Dermis blood vessel endothelial cell (primary cell): ENCODE results near the gene ALG6. TPM values are rescaled to one million over a fixed set of nuclear protein-coding genes. Genes with fewer than 3 reads are reported as not detected.
"Not testable (repeated sequence)": the region's sequence is repeated elsewhere in the genome, so short reads cannot be mapped to it uniquely, and the experiment has no call there.

Experiments used
- DNase-seq: peaks from one replicate; pipeline ENCODE4 v3.0.0; 2010
- total RNA-seq: library from RNA; depleted of rRNA; stranded (reverse); fragments of >200 nt; gene quantifications from 2 replicates; pipeline ENCODE4 v1.2.3, GENCODE V29; 2014

The ALG6 gene
- total RNA-seq, 1 donor from 2014 or later, result 13.8 TPM

DNA sequence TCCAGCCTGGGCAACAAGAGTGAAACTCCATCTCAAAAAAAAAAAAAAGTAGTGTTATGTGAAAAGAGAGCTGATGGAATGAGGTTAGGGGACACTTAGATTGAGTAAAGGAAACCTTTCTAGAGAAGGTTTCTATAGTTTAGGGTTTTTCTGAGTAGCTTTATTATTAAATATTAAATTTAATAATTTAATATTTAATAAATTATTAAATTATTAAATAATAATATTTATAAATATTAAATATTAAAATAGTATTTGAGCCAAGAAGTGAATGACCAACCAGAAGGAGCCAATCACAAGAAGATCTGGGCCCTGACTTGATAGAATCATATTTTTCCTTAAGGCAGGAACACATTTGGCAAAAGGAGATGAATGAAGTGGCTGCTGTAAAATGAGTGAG, 50.7 kb downstream of the ALG6 start:
- no peak for DNase-seq

DNA sequence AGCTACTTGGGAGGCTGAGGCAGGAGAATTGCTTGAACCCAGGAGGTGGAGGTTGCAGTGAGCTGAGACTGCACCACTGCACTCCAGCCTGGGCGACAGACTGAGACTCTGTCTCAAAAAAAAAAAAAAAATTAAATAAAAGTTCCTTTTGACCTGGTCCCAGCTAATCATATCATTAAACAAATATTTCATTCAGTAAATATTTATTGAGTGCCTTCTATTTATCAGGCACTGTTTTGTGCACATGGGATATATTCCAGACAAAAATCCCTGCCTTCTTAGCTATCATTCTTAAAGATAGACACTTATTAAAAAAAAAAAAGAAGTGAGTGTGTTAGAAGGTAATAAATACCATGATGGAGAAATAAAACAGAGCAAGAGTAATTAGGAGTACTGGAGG, 53.3 kb downstream of the ALG6 start:
- DNase-seq, result not testable (repeated sequence)

DNA sequence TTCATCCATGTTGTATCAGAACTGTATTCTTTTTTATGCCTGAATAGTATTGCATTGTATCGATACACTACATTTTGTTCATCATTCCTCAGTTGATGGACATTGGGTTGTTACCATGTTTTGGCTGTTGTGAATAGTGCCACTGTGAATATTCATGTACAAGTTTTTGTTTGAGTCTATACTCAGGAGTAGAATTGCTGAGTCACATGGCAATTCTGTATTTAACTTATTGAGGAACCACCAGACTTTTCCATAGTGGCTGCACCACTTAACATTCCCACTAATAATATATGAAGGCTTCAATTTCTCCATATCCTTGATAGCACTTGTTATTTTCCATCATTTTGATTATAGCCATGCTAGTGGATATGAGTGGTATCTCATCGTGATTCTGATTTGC, 56.2 kb downstream of the ALG6 start:
- DNase-seq, result no peak

DNA sequence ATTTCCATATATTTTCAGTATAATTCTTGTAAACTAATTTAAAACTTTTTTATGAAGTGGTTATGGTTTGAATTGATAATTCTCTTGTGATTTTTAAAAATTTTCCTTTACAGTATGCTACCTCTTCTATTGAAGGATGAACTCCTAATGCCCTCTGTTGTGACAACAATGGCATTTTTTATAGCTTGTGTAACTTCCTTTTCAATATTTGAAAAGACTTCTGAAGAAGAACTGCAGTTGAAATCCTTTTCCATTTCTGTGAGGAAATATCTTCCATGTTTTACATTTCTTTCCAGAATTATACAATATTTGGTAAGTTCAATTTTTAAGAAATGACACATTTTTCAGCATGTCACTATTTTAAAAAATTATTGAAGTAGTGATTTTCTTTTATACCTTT, 61.4 kb downstream of the ALG6 start:
- DNase-seq, result peak; percentile 43

DNA sequence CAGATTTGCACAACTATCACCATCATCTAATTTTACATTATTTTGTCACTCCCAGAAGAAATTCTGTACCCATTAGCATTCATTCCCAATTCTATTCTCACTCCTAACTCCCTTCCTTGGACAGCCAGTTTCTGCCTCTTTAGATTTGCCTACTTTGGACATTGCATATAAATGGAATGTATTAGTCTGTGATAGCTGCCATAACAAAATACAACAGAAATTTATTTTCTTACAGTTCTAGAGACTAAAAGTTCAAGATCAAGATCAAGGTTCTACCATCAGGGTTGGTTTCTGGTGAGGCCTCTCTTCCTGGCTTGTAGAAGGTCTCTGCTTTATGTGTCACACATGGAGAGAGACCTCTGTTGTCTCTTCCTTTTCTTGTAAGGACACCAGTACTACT, 61.9 kb downstream of the ALG6 start:
- no peak for DNase-seq

DNA sequence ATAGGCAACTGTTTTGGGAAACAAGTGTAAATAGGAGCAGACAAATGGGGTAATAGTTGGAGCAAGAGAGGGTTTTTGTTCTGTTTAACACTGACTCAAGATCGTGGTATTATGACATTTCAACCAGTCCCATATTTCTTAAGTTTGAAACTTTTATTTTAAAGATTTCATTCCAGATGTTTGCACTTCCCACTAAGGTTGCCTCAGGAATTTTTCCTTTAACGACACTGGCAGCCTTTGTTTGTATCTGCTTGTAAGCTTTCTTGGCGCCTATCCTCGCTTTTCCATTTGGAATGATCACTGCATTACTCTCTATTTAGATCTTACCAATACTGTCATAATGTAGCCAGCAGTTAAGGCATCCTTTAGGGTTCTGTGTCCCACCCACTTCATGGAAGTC, 67.7 kb downstream of the ALG6 start:
- DNase-seq, result no peak

DNA sequence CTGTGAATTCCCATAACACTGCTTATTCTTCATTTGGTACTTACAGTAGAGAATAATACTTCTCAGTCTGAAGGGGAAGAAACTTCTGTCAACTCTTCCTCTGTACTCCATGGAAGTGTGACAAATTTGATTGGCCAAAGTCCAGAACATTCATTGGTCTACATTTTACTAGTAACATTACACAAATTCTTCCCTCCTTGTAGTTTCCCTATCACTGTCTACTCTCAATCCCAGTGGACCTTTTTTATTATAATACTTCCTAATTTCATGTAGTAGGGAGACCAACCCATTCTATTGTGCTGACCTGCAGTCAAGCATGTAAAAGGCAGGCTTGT, 74.7 kb downstream of the ALG6 start:
- peak; percentile 10 for DNase-seq

DNA sequence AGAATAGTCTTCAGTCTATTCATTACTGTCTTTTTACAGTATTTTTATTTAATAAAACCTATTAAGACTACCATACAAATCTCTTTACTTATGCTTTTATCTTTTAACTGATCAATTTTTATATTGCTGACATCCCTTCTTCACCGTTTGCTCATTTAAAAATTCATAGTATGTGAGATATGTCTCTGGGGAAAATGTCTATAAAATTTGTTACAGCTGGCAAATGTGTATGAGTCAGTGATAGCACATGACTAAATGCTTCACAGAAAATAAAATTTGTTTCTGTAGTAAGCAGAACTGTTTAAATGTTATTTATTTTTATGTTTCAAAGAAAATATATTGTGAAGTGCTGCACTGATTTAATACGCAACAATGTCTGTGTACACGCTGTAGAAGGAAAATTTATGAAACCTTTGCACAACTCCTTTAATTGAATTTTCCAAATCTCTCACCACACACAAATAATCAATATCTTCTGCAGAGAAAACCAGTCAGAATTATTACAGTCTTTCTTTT, 81.4 kb downstream of the ALG6 start:
- DNase-seq, result no peak

DNA sequence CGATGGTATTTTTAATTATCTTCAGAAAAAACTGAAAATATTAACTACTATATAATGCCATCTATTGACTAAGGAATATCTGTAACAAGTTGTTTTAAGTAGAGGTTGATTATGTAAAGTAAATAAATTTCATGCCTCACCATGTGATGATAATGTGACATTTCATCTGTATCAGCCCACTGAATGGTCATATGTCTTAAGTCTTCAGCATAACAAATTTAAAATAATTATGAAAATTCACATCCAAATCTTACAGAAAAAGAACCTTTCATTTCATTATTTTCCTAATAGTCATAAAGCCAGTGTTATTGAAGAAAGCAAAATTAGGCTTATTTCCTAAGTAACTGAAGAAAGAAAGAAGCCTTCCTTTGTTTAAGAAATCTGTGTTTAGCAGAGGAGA, 83.0 kb downstream of the ALG6 start:
- no peak for DNase-seq

DNA sequence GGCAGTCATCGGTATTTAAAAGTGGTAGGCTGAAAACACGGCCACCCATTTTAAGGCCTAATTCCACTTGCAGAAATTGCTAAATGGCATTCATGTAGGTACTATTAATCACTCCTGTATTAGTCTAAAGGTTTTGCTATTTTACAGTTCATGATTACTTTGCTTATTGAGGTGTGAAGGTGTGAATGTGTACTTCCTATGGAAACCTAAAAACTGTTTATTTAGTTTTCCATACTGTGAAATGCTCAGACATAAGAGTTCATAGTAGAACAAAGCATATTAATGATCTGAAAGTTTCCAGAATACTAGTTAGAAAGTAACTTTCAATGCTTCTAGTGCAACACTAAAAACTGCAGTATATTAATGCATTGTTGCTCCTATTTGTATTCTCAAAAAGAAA, 85.8 kb downstream of the ALG6 start:
- DNase-seq, result no peak

DNA sequence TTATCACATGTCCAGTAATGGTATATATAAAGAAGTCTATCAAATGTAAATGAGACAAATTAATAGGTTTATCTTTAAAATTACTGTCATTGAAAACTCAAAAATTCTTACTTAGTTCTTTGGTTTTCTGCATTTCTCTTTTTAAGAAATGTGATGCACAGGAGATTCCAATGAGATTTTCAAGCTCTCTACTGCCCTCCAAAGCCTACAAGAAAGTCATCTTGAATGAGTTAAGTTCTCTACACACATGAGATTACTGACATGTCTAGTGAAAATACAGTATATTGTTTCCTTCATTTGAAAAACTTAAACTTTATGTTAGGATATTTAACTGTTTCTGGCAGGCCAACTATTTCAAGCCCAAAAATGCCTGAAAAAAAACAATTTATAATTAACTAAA, 86.8 kb downstream of the ALG6 start:
- peak; percentile 19 for DNase-seq

DNA sequence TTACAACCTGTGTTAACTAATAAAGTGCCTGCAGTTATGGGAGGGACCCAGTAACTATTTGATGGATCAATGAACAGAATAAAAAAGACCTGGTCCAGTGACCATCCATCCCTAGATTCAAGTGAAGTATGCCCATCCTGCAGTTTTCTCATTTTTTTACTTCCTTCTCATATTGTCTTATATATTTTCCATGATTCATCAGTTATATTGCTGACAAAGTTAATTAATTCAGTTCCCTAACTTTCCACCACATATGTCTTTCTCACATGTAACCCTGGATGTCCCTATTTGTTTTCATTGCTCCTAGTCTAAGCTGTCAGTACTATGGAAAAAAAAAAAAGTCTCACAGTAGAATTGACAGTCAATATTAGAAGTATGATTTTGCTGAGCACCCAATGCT, 91.3 kb downstream of the ALG6 start:
- DNase-seq, result no peak

DNA sequence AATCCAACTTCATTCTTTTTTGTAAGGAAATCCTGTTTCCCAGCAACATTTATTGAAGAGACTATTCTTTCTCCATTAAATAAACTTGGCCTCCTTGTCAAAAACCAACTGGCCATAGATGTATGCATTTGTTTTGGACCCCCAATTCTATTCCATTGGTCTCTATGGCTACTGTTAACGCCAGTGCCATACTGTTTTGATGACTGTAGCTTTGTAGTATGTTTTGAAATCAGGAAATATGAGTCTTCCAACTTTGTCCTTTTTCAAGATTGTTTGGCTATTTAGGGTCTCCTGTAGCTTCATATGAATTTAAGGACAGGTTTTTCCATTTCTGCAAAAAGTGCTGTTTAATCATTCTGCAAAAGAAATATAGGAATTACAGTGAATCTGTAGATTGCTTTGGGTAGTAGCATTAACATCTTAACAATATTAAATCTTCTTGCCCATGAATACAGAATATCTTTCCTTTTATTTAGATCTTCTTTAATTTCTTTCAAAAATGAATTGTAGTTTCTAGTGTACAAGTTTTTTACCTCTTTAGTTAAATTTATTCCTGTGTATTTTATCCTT, 94.3 kb downstream of the ALG6 start:
- no peak for DNase-seq

DNA sequence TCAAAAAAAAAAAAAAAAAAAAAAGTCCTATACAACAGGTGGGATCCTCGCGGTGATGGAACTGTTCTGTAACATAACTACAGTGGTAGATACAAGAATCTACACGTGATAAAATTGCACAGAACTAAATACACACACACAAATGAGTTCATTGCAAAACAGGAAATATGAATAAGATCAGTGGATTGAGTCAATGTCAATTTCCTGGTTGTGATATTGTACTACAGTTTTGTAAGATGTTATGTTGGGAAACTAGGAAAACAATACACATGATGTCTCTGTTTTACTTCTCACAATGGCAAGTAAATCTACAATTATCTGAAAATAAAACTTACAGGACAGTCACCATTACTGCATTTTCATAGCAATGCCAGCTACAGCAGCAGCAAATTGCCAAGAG, 95.8 kb downstream of the ALG6 start:
- DNase-seq, result peak; percentile 86

DNA sequence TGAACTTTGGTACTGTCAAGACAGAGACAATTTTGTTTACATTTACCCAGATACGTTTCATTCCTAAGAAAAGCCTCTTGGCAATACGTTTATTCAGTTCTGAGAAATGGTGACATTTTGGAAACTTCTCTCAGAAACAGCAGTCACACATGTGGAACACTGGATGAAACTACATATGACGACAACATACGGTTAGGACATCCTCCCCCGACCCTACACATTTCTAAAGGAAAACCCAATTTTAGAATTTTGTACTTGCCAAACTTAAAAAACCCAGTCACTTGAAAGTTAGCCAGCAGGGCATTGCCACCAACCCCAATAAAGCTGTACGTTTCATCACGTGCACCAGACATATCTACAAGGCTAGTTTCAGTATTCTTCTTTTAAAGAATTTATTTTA, 98.8 kb downstream of the ALG6 start:
- DNase-seq, result no peak

DNA sequence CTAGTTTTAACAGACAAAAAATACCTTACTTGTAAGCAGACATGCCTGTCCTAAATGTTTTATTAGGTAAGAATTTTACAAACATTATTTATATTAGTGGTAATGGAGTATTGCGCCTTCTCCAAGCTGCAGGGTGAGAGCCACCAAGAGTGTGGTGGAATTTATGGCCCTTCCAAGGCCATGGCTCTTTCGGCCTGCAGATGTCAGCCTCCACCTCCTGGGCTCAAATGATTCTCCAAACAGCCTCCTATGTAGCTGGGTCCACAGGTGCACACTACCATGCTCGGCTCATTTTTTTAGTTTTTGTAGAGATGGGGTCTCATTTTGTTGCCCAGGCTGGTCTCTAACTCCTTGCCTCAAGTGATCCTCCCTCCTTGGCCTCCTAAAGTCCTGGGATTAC, 99.3 kb downstream of the ALG6 start:
- no peak for DNase-seq

DNA sequence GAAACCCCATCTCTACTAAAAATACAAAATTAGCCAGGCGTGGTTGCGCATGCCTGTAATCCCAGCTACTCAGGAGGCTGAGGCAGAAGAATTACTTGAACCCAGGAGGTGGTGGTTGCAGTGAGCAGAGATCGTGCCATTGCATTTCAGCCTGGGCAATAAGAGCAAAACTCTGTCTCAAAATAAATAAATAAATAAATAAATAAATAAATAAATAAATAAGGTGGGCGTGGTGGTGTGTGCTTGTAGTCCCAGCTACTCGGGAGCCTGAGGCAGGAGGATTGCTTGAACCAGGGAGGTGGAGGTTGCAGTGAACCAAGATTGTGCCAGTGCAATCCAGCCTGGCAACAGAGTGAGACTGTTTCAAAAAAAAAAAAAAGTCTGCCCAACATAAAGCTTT, 101.3 kb downstream of the ALG6 start:
- DNase-seq, result not testable (repeated sequence)

DNA sequence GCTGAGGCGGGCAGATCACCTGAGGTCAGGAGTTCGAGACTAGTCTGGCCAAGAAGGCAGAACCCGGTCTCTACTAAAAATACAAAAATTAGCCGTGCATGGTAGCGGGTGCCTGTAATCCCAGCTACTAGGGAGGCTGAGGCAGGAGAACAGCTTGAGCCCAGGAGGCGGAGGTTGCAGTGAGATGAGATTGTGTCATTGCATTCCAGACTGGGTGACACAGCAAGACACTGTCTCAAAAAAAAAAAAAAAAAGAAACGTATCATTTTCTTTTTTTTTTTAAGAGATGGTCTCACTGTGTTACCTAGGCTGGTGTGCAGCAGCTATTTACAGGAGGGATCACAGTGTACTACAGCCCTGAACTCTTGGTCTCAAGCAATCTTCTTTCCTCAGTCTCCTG, 108.3 kb downstream of the ALG6 start:
- DNase-seq, result no peak

DNA sequence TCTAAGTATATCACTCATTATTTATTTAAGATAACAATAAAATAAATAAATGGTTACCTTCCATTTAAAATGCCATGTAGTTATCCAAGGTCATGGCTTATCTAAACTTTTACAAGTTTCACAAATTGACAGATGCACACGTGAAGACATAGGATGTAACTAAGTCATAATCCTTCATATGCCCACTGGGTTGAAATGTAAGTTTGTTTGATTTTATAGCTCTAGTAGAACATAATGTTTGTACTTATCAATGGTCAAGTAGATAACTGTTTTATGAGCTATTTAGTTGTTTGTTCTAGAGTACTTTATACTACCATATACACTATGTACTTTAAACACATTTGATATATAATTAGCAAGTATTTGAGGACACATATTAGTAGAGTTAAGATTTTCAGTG, 112.6 kb downstream of the ALG6 start:
- no peak for DNase-seq

DNA sequence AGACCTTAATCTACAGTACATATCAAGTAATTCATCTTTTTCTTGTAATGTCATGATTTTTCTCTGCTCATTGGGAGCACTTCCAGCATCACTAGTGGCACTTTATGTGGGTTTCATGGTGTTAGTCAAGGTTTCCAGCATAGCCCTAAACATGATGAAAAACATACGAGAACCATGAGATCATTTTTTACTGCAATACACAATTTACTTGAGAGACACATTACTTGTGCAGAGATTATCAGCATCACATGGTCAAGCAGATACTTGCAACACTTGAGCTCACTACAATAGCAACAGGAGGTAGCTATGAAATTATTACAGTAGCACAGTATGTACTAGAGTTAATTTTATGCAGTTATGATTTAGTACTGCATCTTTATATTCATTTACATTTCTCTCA, 119.2 kb downstream of the ALG6 start:
- no peak for DNase-seq

DNA sequence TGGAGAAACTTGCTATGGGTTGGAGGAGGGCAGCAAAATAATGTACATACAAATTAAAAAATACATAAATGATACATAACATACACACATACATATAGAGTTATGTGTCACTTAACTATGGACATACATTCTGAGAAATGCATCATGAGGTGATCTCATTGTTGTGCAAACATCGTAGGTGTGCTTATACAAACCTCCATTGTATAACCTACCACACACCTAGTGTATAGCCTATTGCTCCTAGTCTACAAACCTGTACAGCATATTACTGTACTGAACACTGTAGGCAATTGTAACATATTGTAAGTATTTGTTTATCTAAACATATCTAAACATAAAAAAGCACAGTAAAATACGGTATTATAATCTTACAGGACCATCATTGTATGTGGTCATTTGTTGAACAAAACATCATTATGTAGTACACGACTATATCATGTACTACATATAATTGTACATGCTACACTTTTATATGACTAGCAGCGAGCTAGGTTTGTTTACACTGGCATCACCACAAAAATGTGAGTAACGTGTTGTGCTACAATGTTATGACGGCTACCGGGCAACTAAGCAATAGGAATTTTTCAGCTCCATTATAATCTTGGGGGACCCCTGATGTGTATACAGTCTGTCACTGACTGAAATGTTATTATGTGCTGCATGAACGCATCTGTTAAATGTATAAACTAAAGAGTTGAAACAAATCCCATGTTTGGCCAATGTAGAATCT, 120.1 kb downstream of the ALG6 start:
- DNase-seq, result no peak
